NB4 (cell line): ENCODE measurements around the gene TTYH1.

Source experiments
- POLR2A ChIP-seq: IDR thresholded peaks from 2 replicates; pipeline ENCODE4 v1.6.1; 2011; ENCODE audit warnings: mild to moderate bottlenecking; ENCODE audit not compliant: insufficient read length; ENCODE audit errors: extremely low read depth
- TF ChIP-seq, protein P1 (sequence below): IDR thresholded peaks from one replicate; pipeline ENCODE4 v1.5.1; 2012; ENCODE audit warnings: low read depth, low read length
- TF ChIP-seq, protein P2 (sequence below): IDR thresholded peaks from 2 replicates; pipeline ENCODE4 v1.6.1; 2011; ENCODE audit warnings: low read depth, low read length

DNA sequence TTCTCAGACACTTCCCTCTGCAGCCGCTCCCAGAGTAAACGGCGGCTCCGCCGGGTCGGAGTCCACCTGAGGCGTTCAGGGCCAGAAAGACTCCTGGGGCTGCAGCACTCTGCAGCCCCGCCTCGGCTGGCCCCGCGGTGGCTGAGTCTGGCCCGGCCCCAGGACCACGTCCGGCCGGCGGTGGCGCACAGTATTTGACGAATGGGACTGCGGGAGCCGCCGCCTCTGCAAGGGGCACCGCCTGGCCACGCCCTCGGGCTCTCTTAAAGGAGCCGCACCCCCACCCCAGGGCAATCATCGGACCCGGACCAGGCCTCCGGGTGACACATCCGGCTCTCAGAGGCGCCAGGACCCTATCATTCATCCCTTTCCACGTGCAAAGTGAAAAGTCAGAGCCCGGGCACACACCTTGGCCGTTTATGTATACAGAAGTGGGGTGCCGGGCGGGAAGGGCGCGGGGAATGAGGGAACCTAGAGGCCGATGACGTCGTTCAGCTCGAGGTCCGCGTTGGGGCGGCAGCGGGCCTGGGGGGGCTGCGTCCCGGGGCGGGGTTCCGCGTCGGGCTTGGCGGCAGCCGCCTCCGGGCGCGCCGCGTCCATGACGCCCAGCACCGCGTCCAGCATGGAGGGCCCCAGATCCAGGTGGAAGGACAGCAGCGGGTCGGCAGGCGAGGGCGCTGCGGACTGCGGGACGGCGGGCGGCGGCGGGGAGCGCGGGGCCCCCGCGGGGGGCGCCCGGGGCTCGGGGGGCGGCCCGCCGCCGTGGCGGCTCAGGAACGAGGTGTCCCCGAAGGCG, 49.6 kb downstream of the TTYH1 start:
- TF ChIP-seq, protein P1, sequence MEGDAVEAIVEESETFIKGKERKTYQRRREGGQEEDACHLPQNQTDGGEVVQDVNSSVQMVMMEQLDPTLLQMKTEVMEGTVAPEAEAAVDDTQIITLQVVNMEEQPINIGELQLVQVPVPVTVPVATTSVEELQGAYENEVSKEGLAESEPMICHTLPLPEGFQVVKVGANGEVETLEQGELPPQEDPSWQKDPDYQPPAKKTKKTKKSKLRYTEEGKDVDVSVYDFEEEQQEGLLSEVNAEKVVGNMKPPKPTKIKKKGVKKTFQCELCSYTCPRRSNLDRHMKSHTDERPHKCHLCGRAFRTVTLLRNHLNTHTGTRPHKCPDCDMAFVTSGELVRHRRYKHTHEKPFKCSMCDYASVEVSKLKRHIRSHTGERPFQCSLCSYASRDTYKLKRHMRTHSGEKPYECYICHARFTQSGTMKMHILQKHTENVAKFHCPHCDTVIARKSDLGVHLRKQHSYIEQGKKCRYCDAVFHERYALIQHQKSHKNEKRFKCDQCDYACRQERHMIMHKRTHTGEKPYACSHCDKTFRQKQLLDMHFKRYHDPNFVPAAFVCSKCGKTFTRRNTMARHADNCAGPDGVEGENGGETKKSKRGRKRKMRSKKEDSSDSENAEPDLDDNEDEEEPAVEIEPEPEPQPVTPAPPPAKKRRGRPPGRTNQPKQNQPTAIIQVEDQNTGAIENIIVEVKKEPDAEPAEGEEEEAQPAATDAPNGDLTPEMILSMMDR: no peak
- TF ChIP-seq POLR2A: peak; percentile 50
- TF ChIP-seq, protein P2, sequence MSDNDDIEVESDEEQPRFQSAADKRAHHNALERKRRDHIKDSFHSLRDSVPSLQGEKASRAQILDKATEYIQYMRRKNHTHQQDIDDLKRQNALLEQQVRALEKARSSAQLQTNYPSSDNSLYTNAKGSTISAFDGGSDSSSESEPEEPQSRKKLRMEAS: 0 out of 2 replicates have a peak, but pooled peaks have one; percentile 3
